ENCODE data around the gene PLAAT5.

GRCh38 chr11:63504933-63505586, 14.1 kb upstream of the PLAAT5 start:
- TF ChIP-seq TAF1 (IDR thresholded peaks at IDR 0.05; ENCODE audit: low read depth, low read length) (no peak), POLR2AphosphoS5 (IDR thresholded peaks at IDR 0.05; ENCODE audit: low read depth, low read length) (no peak), POLR2A (IDR thresholded peaks at IDR 0.05; ENCODE audit: low read depth, low read length) (no peak)
